Activated naive CD8-positive, alpha-beta T cell treated with anti-CD3 and anti-CD28 coated beads, Interleukin-2, amount 10 ng/mL, durations not matched to agents 7 days and 5 days (primary cell): ENCODE measurements around the gene BNIP1. TPM values are rescaled to one million over a fixed set of nuclear protein-coding genes. Genes with fewer than 3 reads are reported as not detected.
"Not testable (repeated sequence)": the region's sequence is repeated elsewhere in the genome, so short reads cannot be mapped to it uniquely, and the experiment has no call there.

Experiments used
- ATAC-seq: fragments of 150-1000 bp; cut with Tn5 transposase; one replicate; pipeline ENCODE4 v1.10.0; 2021; ENCODE audit warnings: low read depth, moderate library complexity
- POLR2A ChIA-PET: fragments of 350-600 bp; sonication (Branson Sonifier 250); formaldehyde crosslinking; loops from one replicate; lab custom pipeline; 2021; ENCODE audit warnings: antibody characterized with exemption; lab: Charles Lee
- DNase-seq: peaks from one replicate; pipeline ENCODE4 v3.0.0; 2021
- H3K27ac Mint-ChIP-seq: one replicate; pipeline ENCODE4 v1.8.0; 2022; ENCODE audit warnings: mild to moderate bottlenecking, mixed read lengths
- H3K27me3 Mint-ChIP-seq: one replicate; pipeline ENCODE4 v1.8.0; 2022; ENCODE audit warnings: mild to moderate bottlenecking, moderate library complexity, mixed read lengths
- H3K36me3 Mint-ChIP-seq: one replicate; pipeline ENCODE4 v1.8.0; 2021; ENCODE audit warnings: mild to moderate bottlenecking, mixed read lengths
- H3K4me1 Mint-ChIP-seq: one replicate; pipeline ENCODE4 v1.8.0; 2021; ENCODE audit warnings: mixed read lengths
- H3K4me3 Mint-ChIP-seq: one replicate; pipeline ENCODE4 v1.8.0; 2022; ENCODE audit warnings: mild to moderate bottlenecking, moderate library complexity, mixed read lengths
- H3K9me3 Mint-ChIP-seq: one replicate; pipeline ENCODE4 v1.8.0; 2021; ENCODE audit warnings: mixed read lengths
- total RNA-seq, 2 experiments: library from RNA; stranded (reverse); gene quantifications; one replicate each; pipeline ENCODE4 v1.2.3, GENCODE V29; 2021

Gene BNIP1, protein sequence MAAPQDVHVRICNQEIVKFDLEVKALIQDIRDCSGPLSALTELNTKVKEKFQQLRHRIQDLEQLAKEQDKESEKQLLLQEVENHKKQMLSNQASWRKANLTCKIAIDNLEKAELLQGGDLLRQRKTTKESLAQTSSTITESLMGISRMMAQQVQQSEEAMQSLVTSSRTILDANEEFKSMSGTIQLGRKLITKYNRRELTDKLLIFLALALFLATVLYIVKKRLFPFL
- total RNA-seq, result 10 to 100 TPM; 13.9 to 14.0 TPM

DNA sequence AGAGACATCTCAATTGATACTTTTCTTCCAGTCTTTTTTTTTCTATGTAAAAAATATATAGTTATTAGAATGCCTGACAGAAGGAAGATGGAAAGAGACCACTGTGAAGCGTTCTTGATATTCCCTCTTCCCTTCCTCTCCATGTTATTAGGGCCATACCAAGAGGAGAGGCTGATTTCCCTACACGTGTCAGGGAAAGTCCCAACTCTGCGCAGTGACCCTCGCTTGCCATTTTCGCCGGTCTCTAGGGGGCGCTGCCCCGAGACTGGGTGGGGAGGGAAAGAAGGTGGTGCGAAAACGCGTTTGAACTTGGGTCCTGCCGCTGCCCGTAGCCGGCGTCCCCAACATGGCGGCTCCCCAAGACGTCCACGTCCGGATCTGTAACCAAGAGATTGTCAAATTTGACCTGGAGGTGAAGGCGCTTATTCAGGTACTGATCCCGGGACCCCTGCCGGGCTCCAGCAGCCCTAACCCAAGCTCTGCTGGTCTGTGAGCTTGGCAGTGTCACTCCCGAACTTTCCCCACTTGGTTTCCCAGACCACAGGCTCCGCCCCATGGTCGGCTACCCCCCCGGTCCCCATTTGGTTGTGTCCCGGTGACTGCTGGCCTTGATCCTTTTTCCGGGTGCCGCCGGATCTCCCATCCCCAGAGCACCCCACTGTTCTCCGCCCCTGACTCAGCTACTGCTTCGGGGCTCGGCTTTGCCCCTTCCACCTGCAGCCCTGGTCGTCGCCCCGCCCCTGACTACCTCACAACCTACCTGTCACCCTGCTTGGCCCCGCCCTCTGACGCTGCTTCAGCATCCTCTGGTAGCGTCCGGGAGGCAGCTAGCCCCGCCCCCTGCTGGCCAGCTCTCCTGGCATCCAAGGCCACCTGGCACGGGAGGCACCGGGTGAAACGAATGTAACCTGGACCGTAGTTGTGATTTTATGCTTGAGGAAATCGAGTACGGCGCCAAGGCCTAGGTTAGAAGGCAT, at the start of gene BNIP1:
TSS of gene BNIP1 (plus strand) at position 332 of the 977 bp plus-strand sequence. CDS start at position 347, 15 bp downstream.
- Mint-ChIP-seq H3K4me3 (peak within 1 kb of the TSS; percentile 100), H3K4me1 (peaks cover 13% of the 10 kb centered on the region), H3K27ac (peak within 1 kb of the TSS; percentile 100), H3K9me3 (peaks cover 1% of the 10 kb centered on the region), H3K36me3 (peaks cover 18% of the 10 kb centered on the region), H3K27me3 (no peaks in the 10 kb centered on the region)
- ATAC-seq, result peak; percentile 92
- DNase-seq, result peak; percentile 99
- POLR2A ChIA-PET, result interaction anchor here (0.6 to 1.8 kb wide), 7 partner anchors 15 to 380 kb away, joined by 3 to 14 read pairs (median 4); partner anchors contain the start of genes ATP6V0E1 and RPL26L1

DNA sequence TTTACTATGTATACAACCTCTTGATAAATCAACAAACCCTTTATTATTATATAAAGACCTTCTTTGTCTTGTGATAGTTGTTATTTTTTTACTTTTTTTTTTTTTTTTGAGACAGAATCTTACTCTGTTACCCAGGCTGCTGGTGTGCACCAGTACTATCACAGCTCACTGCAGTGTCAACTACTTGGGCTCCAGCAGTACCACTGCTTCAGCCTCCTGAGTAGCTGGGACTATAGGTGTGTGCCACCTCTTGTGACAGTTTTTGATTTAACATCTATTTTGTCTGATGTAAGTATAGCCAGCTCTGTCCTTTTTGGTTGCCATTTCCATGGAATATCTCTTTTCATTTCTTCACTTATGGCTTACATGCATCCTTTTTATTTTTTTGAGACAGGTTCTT, 45.5 kb upstream of the BNIP1 start:
- H3K36me3 Mint-ChIP-seq, result peaks cover 28% of the 10 kb centered on the region
- H3K9me3 Mint-ChIP-seq, result peaks cover 9% of the 10 kb centered on the region
- DNase-seq, result no peak
- ATAC-seq, result no peak
- H3K4me1 Mint-ChIP-seq, result peaks cover 3% of the 10 kb centered on the region
- H3K4me3 Mint-ChIP-seq, result no peak overlapping the region
- H3K27ac Mint-ChIP-seq, result no peak overlapping the region
- no peaks in the 10 kb centered on the region for H3K27me3 Mint-ChIP-seq
- POLR2A ChIA-PET, result interaction anchor here (0.5 to 0.7 kb wide), 2 partner anchors 20 to 335 kb away, joined by 3 to 5 read pairs; no protein-coding TSS in a partner anchor

DNA sequence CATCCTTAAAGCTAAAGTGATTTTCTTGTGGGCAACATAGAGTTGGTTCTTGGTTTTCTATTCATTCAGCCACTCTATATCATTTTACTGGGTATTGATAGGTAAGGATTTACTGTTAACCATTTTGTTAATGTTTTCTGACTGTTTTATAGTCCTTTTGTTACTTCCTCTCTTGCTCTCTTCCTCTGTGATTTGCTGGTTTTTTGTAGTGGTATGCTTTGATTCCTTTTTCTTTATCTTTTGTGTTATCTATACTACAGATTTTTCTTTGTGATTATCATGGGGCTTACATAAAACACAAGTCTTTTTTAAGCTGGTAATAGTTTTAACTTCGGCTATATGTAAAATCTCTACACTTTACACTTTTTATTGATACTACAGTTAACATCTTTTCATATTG, 44.9 kb upstream of the BNIP1 start:
- POLR2A ChIA-PET, result interaction anchor here (0.7 kb wide), 1 partner anchor 627 kb away, joined by 3 read pairs; no protein-coding TSS in a partner anchor
- peaks cover 27% of the 10 kb centered on the region for H3K36me3 Mint-ChIP-seq
- peaks cover 9% of the 10 kb centered on the region for H3K9me3 Mint-ChIP-seq
- H3K27me3 Mint-ChIP-seq, result no peaks in the 10 kb centered on the region
- ATAC-seq, result no peak
- peaks cover 3% of the 10 kb centered on the region for H3K4me1 Mint-ChIP-seq
- no peak for DNase-seq
- no peak overlapping the region for H3K27ac Mint-ChIP-seq
- no peak overlapping the region for H3K4me3 Mint-ChIP-seq

DNA sequence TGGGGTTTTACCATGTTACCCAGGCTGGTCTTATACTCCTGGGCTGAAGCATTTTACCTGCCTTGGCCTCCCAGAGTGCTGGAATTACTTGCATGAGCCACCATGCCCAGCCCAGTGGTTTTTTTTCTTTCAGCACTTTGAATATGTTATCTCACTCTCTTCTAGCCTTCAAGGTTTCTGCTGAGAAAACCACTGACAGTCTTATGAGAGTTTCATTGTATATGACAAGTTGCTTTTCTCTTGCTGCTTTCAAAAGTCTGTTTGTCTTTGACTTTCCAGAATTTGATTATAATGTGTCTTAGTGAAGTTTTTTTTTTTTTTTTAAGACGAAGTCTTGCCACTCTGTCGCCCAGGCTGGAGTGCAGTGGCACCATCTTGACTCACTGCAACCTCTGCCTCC, 43.1 kb upstream of the BNIP1 start:
- no peak overlapping the region for H3K4me3 Mint-ChIP-seq

DNA sequence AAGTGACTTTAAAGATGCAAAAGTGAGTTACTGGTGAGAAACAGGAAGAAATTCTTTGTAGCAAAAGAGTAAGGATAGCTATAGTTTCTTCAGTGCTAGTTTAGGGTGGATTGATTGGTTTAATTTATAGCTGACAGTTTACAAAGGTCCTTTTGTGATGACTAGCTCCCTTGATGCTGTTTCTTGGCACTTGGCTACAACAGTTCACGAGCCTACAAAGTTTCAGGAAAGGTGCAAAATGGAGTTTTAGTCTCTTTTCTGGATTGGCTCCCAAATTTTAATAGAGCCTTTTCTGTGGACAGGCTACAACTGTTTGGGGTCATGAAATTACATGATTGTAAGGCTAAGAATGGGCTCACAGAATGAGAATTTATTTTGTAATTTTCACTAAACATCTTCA, 40.9 kb upstream of the BNIP1 start:
- H3K27me3 Mint-ChIP-seq, result no peaks in the 10 kb centered on the region
- H3K4me1 Mint-ChIP-seq, result peaks cover 3% of the 10 kb centered on the region
- no peak overlapping the region for H3K27ac Mint-ChIP-seq

More for the DNA sequence above, 43.1 kb upstream of the BNIP1 start:
- ATAC-seq (no peak), DNase-seq (no peak)
- peaks cover 3% of the 10 kb centered on the region for H3K4me1 Mint-ChIP-seq
- H3K27me3 Mint-ChIP-seq, result no peaks in the 10 kb centered on the region
- H3K27ac Mint-ChIP-seq, result no peak overlapping the region
- POLR2A ChIA-PET, result no interaction called here
- peaks cover 6% of the 10 kb centered on the region for H3K9me3 Mint-ChIP-seq
- peaks cover 23% of the 10 kb centered on the region for H3K36me3 Mint-ChIP-seq

DNA sequence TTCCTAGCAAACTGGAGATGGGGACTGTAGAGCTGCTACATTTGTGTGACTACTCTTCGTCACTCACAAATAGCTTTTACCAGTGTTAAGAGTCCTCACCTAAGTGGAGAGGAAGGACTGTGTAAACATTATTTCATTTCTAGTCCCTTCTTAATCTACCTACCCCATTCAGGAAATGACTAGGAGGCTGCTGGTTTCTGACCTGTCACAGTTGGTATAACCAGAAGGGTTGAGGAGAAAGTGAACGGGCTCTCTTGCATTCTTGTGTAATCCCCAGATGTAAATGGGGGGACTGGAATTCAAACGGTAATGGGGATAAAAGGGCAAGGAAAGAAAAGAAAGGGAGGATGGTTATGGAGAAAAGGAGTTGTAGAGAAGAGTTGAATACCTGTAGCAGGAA, 35.4 kb upstream of the BNIP1 start:
- H3K4me3 Mint-ChIP-seq, result no peak overlapping the region
- ATAC-seq, result no peak
- POLR2A ChIA-PET, result no interaction called here

More for the DNA sequence above, 40.9 kb upstream of the BNIP1 start:
- ATAC-seq (no peak), DNase-seq (no peak)
- POLR2A ChIA-PET, result no interaction called here
- Mint-ChIP-seq H3K9me3 (peaks cover 6% of the 10 kb centered on the region), H3K4me3 (no peak overlapping the region), H3K36me3 (peaks cover 23% of the 10 kb centered on the region)

DNA sequence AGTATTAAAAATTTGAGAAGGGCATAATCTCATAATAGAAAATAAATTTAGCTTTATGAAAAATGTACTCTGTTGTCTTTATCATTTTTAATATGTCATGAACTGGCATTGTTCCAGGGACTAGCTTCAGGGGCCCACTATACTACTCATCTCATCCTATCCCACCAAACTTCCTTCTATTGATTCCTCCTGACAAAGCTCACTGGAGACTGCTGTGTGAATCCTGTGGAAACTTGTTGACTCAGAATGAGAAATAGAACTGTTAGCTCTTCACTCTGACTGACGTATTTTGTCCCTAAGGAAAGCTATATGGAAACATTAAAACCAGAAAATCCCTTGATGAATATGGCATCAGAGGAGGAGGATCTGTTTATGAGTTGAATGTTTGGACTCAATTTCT, 29.8 kb upstream of the BNIP1 start:
- Mint-ChIP-seq H3K27ac (no peak overlapping the region), H3K27me3 (no peaks in the 10 kb centered on the region), H3K36me3 (peaks cover 21% of the 10 kb centered on the region), H3K9me3 (peaks cover 1% of the 10 kb centered on the region), H3K4me1 (peaks cover 12% of the 10 kb centered on the region), H3K4me3 (no peak overlapping the region)
- ATAC-seq, result no peak
- POLR2A ChIA-PET, result no interaction called here
- no peak for DNase-seq

More for the DNA sequence above, 35.4 kb upstream of the BNIP1 start:
- Mint-ChIP-seq H3K4me1 (peaks cover 13% of the 10 kb centered on the region), H3K27ac (no peak overlapping the region), H3K27me3 (no peaks in the 10 kb centered on the region), H3K9me3 (no peaks in the 10 kb centered on the region), H3K36me3 (peaks cover 11% of the 10 kb centered on the region)
- no peak for DNase-seq

DNA sequence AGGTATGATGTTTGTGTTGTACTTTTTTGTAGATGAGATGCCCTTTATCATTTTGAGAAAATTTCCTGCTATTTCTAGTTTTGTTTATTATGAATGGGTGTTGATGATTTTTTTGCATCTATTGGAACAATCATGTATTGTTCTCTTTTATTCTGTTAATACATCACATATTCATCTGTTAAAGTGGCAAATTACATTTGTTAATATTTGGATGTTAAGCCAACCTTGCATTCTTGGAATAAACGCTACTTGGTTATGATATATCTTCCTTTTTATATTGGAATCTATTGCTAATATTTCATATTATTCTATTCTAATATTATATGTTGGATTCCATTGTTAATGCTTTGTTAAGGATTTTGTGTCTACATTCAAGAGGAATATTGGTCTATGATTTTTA, 24.6 kb upstream of the BNIP1 start:
- DNase-seq (no peak), ATAC-seq (no peak)
- Mint-ChIP-seq H3K27ac (no peak overlapping the region), H3K4me3 (no peak overlapping the region), H3K9me3 (peaks cover 3% of the 10 kb centered on the region), H3K36me3 (peaks cover 22% of the 10 kb centered on the region), H3K27me3 (no peaks in the 10 kb centered on the region), H3K4me1 (no peaks in the 10 kb centered on the region)
- POLR2A ChIA-PET, result no interaction called here

DNA sequence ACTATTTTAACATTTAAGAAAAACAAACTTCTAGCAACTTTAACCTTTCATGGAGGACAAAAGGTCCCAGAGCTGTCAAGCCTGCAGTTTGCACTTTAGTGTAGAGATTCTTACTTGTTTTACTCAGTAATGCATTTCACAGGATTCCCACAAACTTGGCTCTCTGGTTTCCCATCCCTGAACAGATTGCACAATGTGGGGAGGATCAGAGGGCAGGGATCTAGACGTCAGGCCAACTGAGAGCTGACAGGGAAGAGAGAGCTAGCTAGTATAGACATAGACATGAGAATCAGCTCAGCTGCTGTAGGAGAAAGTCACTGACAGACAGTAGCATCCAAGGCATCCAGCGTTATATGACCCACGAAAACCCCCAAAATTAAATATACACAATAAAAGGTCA, 20.9 kb upstream of the BNIP1 start:
- DNase-seq, result no peak
- no peak for ATAC-seq
- no peak overlapping the region for H3K27ac Mint-ChIP-seq
- peaks cover 19% of the 10 kb centered on the region for H3K36me3 Mint-ChIP-seq
- H3K9me3 Mint-ChIP-seq, result peaks cover 3% of the 10 kb centered on the region
- H3K4me1 Mint-ChIP-seq, result no peaks in the 10 kb centered on the region
- H3K4me3 Mint-ChIP-seq, result no peak overlapping the region
- POLR2A ChIA-PET, result no interaction called here
- H3K27me3 Mint-ChIP-seq, result no peaks in the 10 kb centered on the region

DNA sequence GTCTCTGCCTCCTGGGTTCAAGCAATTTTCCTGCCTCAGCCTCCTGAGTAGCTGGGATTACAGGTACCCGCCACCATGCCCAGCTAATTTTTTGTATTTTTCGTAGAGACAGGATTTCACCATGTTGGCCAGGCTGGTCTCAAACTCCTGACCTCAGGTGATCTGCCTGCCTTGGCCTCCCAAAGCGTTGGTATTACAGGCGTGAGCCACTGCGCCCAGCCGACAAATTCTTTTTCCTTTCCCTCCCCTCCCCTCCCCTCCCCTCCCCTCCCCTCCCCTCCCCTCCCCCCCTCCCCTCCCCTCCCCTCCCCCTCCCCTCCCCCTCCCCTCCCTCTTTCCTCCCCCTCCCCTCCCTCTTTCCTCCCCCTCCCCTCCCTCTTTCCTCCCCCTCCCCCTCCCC, 12.2 kb upstream of the BNIP1 start:
- H3K27me3 Mint-ChIP-seq, H3K27ac Mint-ChIP-seq, H3K4me1 Mint-ChIP-seq, POLR2A ChIA-PET, ATAC-seq, DNase-seq, H3K36me3 Mint-ChIP-seq, H3K4me3 Mint-ChIP-seq, H3K9me3 Mint-ChIP-seq: not testable (repeated sequence)

DNA sequence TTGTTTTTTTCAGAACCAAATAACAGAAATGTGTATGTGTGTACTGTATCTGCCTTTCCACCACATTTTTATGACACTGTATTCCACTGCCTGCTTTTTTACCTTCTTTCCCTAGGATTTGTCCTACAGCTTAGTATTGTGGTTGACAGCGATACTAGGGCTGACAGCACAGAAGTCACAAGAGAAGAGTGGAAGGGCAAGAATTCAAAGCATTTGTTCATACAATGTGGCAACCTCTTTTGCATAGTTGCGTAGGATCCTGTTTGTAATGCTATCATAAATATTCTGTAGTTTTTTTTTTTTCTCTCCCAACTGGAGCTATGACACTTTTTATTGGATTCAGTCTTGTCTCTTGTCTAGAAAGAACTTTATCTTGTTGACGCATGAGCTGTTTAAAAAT, 5.6 kb upstream of the BNIP1 start:
- ATAC-seq (no peak), DNase-seq (no peak)
- Mint-ChIP-seq H3K27me3 (no peaks in the 10 kb centered on the region), H3K4me1 (no peaks in the 10 kb centered on the region), H3K27ac (no peak overlapping the region), H3K9me3 (no peaks in the 10 kb centered on the region), H3K4me3 (no peak overlapping the region), H3K36me3 (peaks cover 1% of the 10 kb centered on the region)
- POLR2A ChIA-PET, result no interaction called here

DNA sequence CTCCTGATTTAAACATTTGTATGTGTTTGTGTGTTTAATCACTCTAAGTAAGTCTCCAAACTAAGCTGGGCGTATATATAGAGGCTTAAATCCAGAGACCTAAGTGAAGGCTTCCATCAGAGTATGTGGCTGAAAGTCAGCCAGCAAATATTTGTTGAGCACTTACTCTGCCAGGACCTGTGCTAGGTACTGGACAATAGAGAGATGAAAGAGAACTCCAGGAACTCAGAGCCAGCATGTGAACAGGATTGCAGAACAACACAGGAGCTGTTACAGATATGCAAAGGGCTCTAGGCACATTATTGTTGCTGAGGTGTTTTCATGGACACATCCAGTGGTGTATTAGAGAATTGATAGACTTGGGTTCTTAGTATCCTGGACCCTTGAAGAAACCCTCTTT, 4.7 kb upstream of the BNIP1 start:
- POLR2A ChIA-PET, result no interaction called here
- H3K27me3 Mint-ChIP-seq, result no peaks in the 10 kb centered on the region
- peaks cover 2% of the 10 kb centered on the region for H3K4me1 Mint-ChIP-seq
- ATAC-seq (no peak), DNase-seq (no peak)
- no peak overlapping the region for H3K27ac Mint-ChIP-seq
- H3K36me3 Mint-ChIP-seq, result peaks cover 1% of the 10 kb centered on the region
- H3K4me3 Mint-ChIP-seq, result no peak overlapping the region
- H3K9me3 Mint-ChIP-seq, result no peaks in the 10 kb centered on the region

DNA sequence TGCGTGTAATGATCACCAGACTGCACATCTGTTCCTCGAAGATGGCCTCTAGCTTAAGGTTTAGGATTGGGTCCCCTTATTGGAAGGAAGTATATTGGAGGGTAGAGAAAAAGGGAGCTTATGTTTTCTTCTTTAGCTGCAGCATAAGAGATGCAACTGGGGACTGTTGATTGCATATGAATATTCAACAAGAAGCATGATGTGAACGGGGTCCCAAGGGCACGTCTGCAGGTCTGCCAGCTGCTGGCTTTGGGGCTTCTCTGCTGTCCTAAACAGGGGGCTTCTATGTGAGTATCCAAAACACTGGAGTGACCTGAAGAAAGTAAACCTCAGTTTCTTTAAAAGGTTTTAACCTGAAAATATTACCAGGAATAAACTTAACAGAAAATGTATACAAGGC, 3.6 kb upstream of the BNIP1 start:
- no peak for ATAC-seq
- peaks cover 1% of the 10 kb centered on the region for H3K36me3 Mint-ChIP-seq
- no peak overlapping the region for H3K4me3 Mint-ChIP-seq
- POLR2A ChIA-PET, result no interaction called here
- DNase-seq, result no peak
- H3K4me1 Mint-ChIP-seq, result peaks cover 8% of the 10 kb centered on the region
- H3K27ac Mint-ChIP-seq, result no peak overlapping the region
- H3K9me3 Mint-ChIP-seq, result no peaks in the 10 kb centered on the region
- H3K27me3 Mint-ChIP-seq, result no peaks in the 10 kb centered on the region
